ENCODE measurements around the gene MMP27. TPM values are rescaled to one million over a fixed set of nuclear protein-coding genes. Genes with fewer than 3 reads are reported as not detected.

Gene MMP27
- total RNA-seq, 1 donor: 0.18 TPM

GRCh38 chr11:102704841-102705240 lies 728 bp downstream of the MMP27 start:
- DNase-seq (ENCODE audit: low read depth): no peak
- TF ChIP-seq, protein P1, sequence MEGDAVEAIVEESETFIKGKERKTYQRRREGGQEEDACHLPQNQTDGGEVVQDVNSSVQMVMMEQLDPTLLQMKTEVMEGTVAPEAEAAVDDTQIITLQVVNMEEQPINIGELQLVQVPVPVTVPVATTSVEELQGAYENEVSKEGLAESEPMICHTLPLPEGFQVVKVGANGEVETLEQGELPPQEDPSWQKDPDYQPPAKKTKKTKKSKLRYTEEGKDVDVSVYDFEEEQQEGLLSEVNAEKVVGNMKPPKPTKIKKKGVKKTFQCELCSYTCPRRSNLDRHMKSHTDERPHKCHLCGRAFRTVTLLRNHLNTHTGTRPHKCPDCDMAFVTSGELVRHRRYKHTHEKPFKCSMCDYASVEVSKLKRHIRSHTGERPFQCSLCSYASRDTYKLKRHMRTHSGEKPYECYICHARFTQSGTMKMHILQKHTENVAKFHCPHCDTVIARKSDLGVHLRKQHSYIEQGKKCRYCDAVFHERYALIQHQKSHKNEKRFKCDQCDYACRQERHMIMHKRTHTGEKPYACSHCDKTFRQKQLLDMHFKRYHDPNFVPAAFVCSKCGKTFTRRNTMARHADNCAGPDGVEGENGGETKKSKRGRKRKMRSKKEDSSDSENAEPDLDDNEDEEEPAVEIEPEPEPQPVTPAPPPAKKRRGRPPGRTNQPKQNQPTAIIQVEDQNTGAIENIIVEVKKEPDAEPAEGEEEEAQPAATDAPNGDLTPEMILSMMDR (IDR thresholded peaks at IDR 0.05; ENCODE audit: insufficient read depth, low read length): no peak
- no peak overlapping the region for H3K4me3 ChIP-seq (ENCODE audit: low read depth, low read length)

GRCh38 chr11:102703826-102704493 lies 1.6 kb downstream of the MMP27 start:
- TF ChIP-seq, protein P1 (IDR thresholded peaks at IDR 0.05; ENCODE audit: insufficient read depth, low read length): no peak
- no peak for DNase-seq (ENCODE audit: low read depth)
- H3K4me3 ChIP-seq (ENCODE audit: low read depth, low read length): no peak overlapping the region

- no peak for DNase-seq (ENCODE audit: low read depth)
- TF ChIP-seq, protein P1 (IDR thresholded peaks at IDR 0.05; ENCODE audit: insufficient read depth, low read length): no peak
- no peak overlapping the region for H3K4me3 ChIP-seq (ENCODE audit: low read depth, low read length)
These were observed 10.4 kb downstream of the MMP27 start for GRCh38 chr11:102695201-102695600.

- DNase-seq (ENCODE audit: low read depth): no peak
- no peak overlapping the region for H3K4me3 ChIP-seq (ENCODE audit: low read depth, low read length)
- TF ChIP-seq, protein P1 (IDR thresholded peaks at IDR 0.05; ENCODE audit: insufficient read depth, low read length): no peak
These were observed 19.8 kb downstream of the MMP27 start for GRCh38 chr11:102685754-102686153.

DNA sequence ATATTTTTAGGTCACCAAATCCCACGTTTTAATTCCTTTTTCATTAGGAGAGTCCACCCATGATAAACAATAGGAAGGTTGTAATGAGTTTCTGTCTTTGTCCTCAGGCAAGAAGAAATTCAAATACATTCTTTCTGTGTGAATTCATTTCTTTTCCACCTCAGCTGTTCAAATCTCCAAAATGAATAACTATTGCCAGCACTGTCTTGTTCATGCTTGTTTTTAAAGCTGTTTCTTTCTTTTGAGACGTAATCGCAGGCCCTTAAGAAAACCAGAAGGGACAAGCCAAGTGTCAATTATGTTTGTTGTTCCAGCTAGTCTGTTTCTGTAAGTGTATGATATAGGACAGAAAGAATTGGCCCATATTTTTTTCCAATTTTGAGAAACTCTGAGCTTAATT lies 20.2 kb downstream of the MMP27 start:
- DNase-seq (ENCODE audit: low read depth): peak; percentile 42
- TF ChIP-seq, protein P1 (IDR thresholded peaks at IDR 0.05; ENCODE audit: insufficient read depth, low read length): no peak
- H3K4me3 ChIP-seq (ENCODE audit: low read depth, low read length): no peak overlapping the region

GRCh38 chr11:102683277-102683676 lies 22.3 kb downstream of the MMP27 start:
- no peak overlapping the region for H3K4me3 ChIP-seq (ENCODE audit: low read depth, low read length)
- DNase-seq (ENCODE audit: low read depth): no peak
- TF ChIP-seq, protein P1 (IDR thresholded peaks at IDR 0.05; ENCODE audit: insufficient read depth, low read length): no peak

- H3K4me3 ChIP-seq (ENCODE audit: low read depth, low read length): no peak overlapping the region
- TF ChIP-seq, protein P1 (IDR thresholded peaks at IDR 0.05; ENCODE audit: insufficient read depth, low read length): no peak
- peak; percentile 76 for DNase-seq (ENCODE audit: low read depth)
These were observed 24.6 kb downstream of the MMP27 start for GRCh38 chr11:102680945-102681344.
